MM.1S (cell line): Measurements from ENCODE around the gene SLC16A9.
A peak's percentile ranks its signal among the peaks of the same experiment; 100 is the strongest.

ENCODE experiments used
- DNase-seq: peaks from one replicate; pipeline ENCODE4 v3.0.0-alpha.2; 2015
- H2AFZ ChIP-seq: fragments of 300-600 bp; sonication (generic); 2 replicates; pipeline ENCODE4 v1.6.0; 2016; ENCODE audit warnings: antibody characterized with exemption, low read length
- H3F3A ChIP-seq: fragments of 300-600 bp; sonication (generic); 2 replicates; pipeline ENCODE4 v1.6.1; 2016; ENCODE audit warnings: mild to moderate bottlenecking, antibody characterized with exemption, low read length, moderate library complexity, mixed read lengths; ENCODE audit not compliant: insufficient read depth
- H3K27ac ChIP-seq: fragments of 300-600 bp; sonication (generic); 2 replicates; pipeline ENCODE4 v1.5.1; 2016; ENCODE audit warnings: mild to moderate bottlenecking, low read length
- H3K27me3 ChIP-seq: fragments of 300-600 bp; sonication (generic); replicated peaks from 2 replicates; pipeline ENCODE4 v1.6.0; 2016; ENCODE audit warnings: low read length; ENCODE audit not compliant: insufficient read depth
- H3K36me3 ChIP-seq: fragments of 300-600 bp; sonication (generic); replicated peaks from 2 replicates; pipeline ENCODE4 v1.6.1; 2016; ENCODE audit warnings: mild to moderate bottlenecking, low read length, mixed read lengths; ENCODE audit not compliant: insufficient read depth
- H3K4me1 ChIP-seq: fragments of 300-600 bp; sonication (generic); 2 replicates; pipeline ENCODE4 v1.6.1; 2016; ENCODE audit warnings: low read length, mixed read lengths
- H3K4me2 ChIP-seq: fragments of 300-600 bp; sonication (generic); 2 replicates; pipeline ENCODE4 v1.6.0; 2016; ENCODE audit warnings: low read depth, low read length
- H3K4me3 ChIP-seq: fragments of 300-600 bp; sonication (generic); 2 replicates; pipeline ENCODE4 v1.5.1; 2016; ENCODE audit warnings: low read length, mixed read lengths
- H3K79me2 ChIP-seq: fragments of 300-600 bp; sonication (generic); 2 replicates; pipeline ENCODE4 v1.6.1; 2016; ENCODE audit warnings: mixed run types, low read length, mixed read lengths
- H3K9ac ChIP-seq: fragments of 300-600 bp; sonication (generic); 2 replicates; pipeline ENCODE4 v1.6.1; 2016; ENCODE audit warnings: low read length, mixed read lengths
- H3K9me2 ChIP-seq: fragments of 300-600 bp; sonication (generic); replicated peaks from 2 replicates; pipeline ENCODE4 v1.6.1; 2016; ENCODE audit warnings: mild to moderate bottlenecking, low read length, mixed read lengths; ENCODE audit not compliant: insufficient read depth
- H3K9me3 ChIP-seq: fragments of 300-600 bp; sonication (generic); replicated peaks from 2 replicates; pipeline ENCODE4 v1.6.1; 2016; ENCODE audit warnings: mild to moderate bottlenecking, low read length, mixed read lengths; ENCODE audit not compliant: insufficient read depth
- H4K20me1 ChIP-seq: fragments of 300-600 bp; sonication (generic); 2 replicates; pipeline ENCODE4 v1.6.1; 2016; ENCODE audit warnings: mild to moderate bottlenecking, low read length, moderate library complexity, mixed read lengths; ENCODE audit not compliant: insufficient read depth
- EZH2 ChIP-seq: fragments of 300-600 bp; sonication (generic); optimal IDR thresholded peaks from 2 replicates; pipeline ENCODE3; 2017; ENCODE audit warnings: low read depth, mild to moderate bottlenecking, antibody characterized with exemption, low read length, mixed read lengths
- EZH2phosphoT487 ChIP-seq: fragments of 300-600 bp; sonication (generic); IDR thresholded peaks from 2 replicates; pipeline ENCODE4 v1.6.1; 2018; ENCODE audit warnings: antibody characterized with exemption, low read length
- TF ChIP-seq, protein P1 (sequence below): fragments of 300-600 bp; sonication (generic); IDR thresholded peaks from 2 replicates; pipeline ENCODE4 v1.5.1; 2016; ENCODE audit warnings: antibody characterized with exemption, low read length, mixed read lengths

SLC16A9 gene

DNA sequence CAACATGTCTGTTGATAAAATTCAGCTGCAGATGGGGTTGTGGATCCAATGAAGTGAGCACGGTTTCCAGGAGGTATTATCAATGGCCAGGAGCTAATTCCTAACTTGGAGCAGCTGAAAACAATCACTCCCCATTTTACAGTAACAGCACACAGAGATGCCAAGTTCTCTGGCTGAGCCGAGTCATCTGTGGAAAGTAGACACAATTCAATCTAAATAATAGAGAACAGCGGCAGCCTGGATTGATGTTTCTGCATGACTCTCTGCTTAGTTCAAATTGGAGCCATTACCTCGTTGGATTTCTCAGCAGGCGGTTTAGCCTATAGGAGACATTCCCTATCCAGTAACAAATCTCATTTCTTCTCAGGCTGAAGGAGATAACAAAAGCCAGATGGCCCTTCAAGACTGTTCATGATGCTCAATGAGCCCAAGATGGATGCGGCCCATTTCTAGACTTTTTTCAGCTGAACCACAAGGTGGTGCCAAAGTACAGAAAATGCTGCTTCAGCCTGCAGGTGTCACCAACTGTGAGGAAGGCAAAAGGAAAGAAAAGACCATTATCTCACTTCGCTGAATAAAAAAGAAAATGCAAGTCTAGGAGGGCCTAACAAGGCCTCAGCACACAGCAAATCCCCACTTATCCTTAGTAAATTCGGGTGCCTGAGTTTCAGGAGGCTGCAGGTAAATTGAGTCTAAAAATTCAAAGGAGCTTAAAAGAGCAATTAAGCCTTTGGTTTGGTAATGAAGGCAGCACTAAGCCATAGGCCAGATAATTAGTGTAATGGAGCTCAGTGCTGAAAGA, 83.7 kb downstream of the SLC16A9 start:
- Histone ChIP-seq H3K36me3 (no peaks in the 10 kb centered on the region), H3K27ac (no peak overlapping the region), H3K9me3 (no peaks in the 10 kb centered on the region), H3K4me2 (peak overlapping the region; percentile 40), H3K9ac (no peak overlapping the region), H2AFZ (peak overlapping the region; percentile 43; the same call in 1 of the 2 replicates), H3K4me3 (no peak overlapping the region), H3K9me2 (no peaks in the 10 kb centered on the region), H3K4me1 (peaks cover 9% of the 10 kb centered on the region), H3K27me3 (no peaks in the 10 kb centered on the region), H3F3A (no peaks in the 10 kb centered on the region), H3K79me2 (no peaks in the 10 kb centered on the region), H4K20me1 (no peaks in the 10 kb centered on the region)
- TF ChIP-seq, protein P1, sequence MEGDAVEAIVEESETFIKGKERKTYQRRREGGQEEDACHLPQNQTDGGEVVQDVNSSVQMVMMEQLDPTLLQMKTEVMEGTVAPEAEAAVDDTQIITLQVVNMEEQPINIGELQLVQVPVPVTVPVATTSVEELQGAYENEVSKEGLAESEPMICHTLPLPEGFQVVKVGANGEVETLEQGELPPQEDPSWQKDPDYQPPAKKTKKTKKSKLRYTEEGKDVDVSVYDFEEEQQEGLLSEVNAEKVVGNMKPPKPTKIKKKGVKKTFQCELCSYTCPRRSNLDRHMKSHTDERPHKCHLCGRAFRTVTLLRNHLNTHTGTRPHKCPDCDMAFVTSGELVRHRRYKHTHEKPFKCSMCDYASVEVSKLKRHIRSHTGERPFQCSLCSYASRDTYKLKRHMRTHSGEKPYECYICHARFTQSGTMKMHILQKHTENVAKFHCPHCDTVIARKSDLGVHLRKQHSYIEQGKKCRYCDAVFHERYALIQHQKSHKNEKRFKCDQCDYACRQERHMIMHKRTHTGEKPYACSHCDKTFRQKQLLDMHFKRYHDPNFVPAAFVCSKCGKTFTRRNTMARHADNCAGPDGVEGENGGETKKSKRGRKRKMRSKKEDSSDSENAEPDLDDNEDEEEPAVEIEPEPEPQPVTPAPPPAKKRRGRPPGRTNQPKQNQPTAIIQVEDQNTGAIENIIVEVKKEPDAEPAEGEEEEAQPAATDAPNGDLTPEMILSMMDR = peak; percentile 78
- no peak for TF ChIP-seq EZH2phosphoT487
- DNase-seq = peak; percentile 76

DNA sequence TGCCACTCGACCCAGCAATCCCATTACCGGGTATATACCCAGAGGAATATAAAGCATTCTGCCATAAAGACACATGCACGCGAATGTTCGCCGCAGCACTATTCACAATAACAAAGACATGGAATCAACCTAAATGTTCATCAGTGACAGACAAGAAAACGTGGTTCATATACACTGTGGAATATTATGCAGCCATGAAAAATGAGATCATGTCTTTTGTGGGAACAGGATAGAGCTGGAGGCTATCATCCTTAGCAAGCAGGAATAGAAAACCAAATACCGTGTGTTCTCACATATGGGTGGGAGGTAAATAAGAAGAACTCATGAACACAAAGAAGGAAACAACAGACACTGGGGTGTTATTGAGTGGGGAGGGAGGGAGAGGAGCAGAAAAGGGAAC, 84.7 kb downstream of the SLC16A9 start:
- no peaks in the 10 kb centered on the region for H3K36me3 ChIP-seq
- no peaks in the 10 kb centered on the region for H3K9me3 ChIP-seq
- no peak overlapping the region for H3K4me2 ChIP-seq
- H3F3A ChIP-seq = no peaks in the 10 kb centered on the region
- H3K9me2 ChIP-seq = no peaks in the 10 kb centered on the region
- no peak overlapping the region for H3K9ac ChIP-seq
- H3K79me2 ChIP-seq = no peaks in the 10 kb centered on the region
- 0 out of 2 replicates have a peak, but pooled peaks cover 5% of the 10 kb centered on the region for H3K4me1 ChIP-seq
- H4K20me1 ChIP-seq = no peaks in the 10 kb centered on the region
- no peak for DNase-seq
- H2AFZ ChIP-seq = no peak overlapping the region
- TF ChIP-seq EZH2 (no peak), EZH2phosphoT487 (no peak)
- TF ChIP-seq, protein P1 = no peak
- H3K27ac ChIP-seq = no peak overlapping the region
- H3K4me3 ChIP-seq = no peak overlapping the region
- no peaks in the 10 kb centered on the region for H3K27me3 ChIP-seq

DNA sequence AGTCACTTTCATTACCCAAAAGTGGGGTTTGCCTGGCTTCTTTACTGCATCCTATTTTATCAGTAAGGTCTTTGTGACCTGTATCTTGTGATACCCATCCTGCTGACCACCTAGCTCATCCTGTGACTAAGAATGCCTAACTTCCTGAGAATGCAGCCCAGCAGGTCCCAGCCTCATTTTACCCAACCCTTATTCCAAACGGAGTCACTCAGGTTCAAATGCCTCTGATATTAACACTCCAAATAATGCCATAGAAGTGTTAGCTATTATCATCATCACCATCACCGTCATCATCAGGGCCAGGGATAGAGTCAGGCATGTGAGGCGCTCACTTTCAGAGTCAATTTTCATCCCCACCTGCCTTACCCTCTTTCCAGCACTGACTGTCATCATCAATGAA, 85.5 kb downstream of the SLC16A9 start:
- 0 out of 2 replicates have a peak, but pooled peaks cover 5% of the 10 kb centered on the region for H3K4me1 ChIP-seq
- no peak overlapping the region for H3K27ac ChIP-seq
- H4K20me1 ChIP-seq = no peaks in the 10 kb centered on the region
- TF ChIP-seq, protein P1 = no peak
- TF ChIP-seq EZH2 = no peak
- no peak for TF ChIP-seq EZH2phosphoT487
- H3F3A ChIP-seq = no peaks in the 10 kb centered on the region
- no peaks in the 10 kb centered on the region for H3K27me3 ChIP-seq
- H3K79me2 ChIP-seq = no peaks in the 10 kb centered on the region
- no peak overlapping the region for H3K9ac ChIP-seq
- H3K4me2 ChIP-seq = no peak overlapping the region
- no peaks in the 10 kb centered on the region for H3K9me2 ChIP-seq
- no peak for DNase-seq
- no peaks in the 10 kb centered on the region for H3K9me3 ChIP-seq
- no peak overlapping the region for H2AFZ ChIP-seq
- H3K4me3 ChIP-seq = no peak overlapping the region
- H3K36me3 ChIP-seq = no peaks in the 10 kb centered on the region
